Gastrocnemius medialis (tissue), 4 donors: ENCODE measurements around the gene RGS5. TPM values are rescaled to one million over a fixed set of nuclear protein-coding genes. Genes with fewer than 3 reads are reported as not detected.

Experiments used
- ATAC-seq, 2 donors: fragments of 150-250 bp; one replicate each; pipeline ENCODE4 v1.9.1; 2016
- DNase-seq, 2 donors: peaks; one replicate each; pipeline ENCODE4 v3.0.0-alpha.2; 2019
- H3K27ac ChIP-seq, 4 donors: fragments of 200-600 bp; sonication (generic); 1 replicate in 1 of 4; 2 replicates in 3 of 4; pipeline ENCODE4 v1.5.1; 2016 to 2018; ENCODE audit warnings: mild to moderate bottlenecking in 2 of 4, moderate library complexity in 1 of 4
- H3K27me3 ChIP-seq, 3 donors: fragments of 200-600 bp; sonication (generic) in 2 of 3; 1 replicate in 1 of 3; 2 replicates in 2 of 3; pipeline versions ENCODE4 v1.5.1 to v1.6.0; 2016 to 2019; ENCODE audit warnings: mild to moderate bottlenecking in 1 of 3, moderate library complexity in 1 of 3
- H3K36me3 ChIP-seq, 2 donors: fragments of 200-600 bp; sonication (generic) in 1 of 2; one replicate each; pipeline ENCODE4 v1.5.1; 2017 to 2018
- H3K4me1 ChIP-seq, 2 donors: fragments of 200-600 bp; sonication (generic) in 1 of 2; one replicate each; pipeline ENCODE4 v1.5.1; 2016 to 2017; ENCODE audit warnings: mild to moderate bottlenecking in 2 of 2
- H3K4me3 ChIP-seq, 4 donors: fragments of 200-600 bp; sonication (generic) in 3 of 4; 1 replicate in 1 of 4; 2 replicates in 3 of 4; pipeline ENCODE4 v1.5.1; 2016 to 2019; ENCODE audit warnings: mild to moderate bottlenecking in 2 of 4
- H3K9me3 ChIP-seq, 3 donors: fragments of 200-600 bp; sonication (generic) in 2 of 3; 1 replicate in 1 of 3; 2 replicates in 2 of 3; pipeline ENCODE4 v1.5.1; 2016 to 2019
- CTCF ChIP-seq, 5 experiments: fragments of 450-650 bp in 3 of 5; fragments of 200-600 bp in 2 of 5; sonication (generic) in 2 of 5; IDR thresholded peaks in 4 of 5; conservative IDR thresholded peaks in 1 of 5; 1 replicate in 4 of 5; 2 replicates in 1 of 5; pipeline ENCODE4 v1.5.1; 2016 to 2019; ENCODE audit warnings: antibody characterized with exemption in 5 of 5, mild to moderate bottlenecking in 3 of 5, moderate library complexity in 3 of 5
- POLR2A ChIP-seq, 2 donors: fragments of 450-650 bp; IDR thresholded peaks; one replicate each; pipeline ENCODE4 v1.6.1; 2017; ENCODE audit warnings: antibody characterized with exemption in 2 of 2, mild to moderate bottlenecking in 2 of 2, moderate library complexity in 2 of 2
- in situ Hi-C, 4 donors: fragments of 200-750 bp; cut with MboI; loops; one replicate each; pipeline versions ENCODE4 v1.15.0 to v1.8.0; 2017; ENCODE audit warnings: low sequenced_read_pairs in 4 of 4
- intact Hi-C: fragments of 100-400 bp; cut with DNase I; formaldehyde crosslinking; loops from one replicate; pipeline ENCODE4 v1.15.1; 2023; ENCODE audit warnings: low total_unique reads
- total RNA-seq, 4 donors: library from RNA; depleted of rRNA; stranded (reverse); fragments of >200 nt; gene quantifications; one replicate each; pipeline versions ENCODE4 v1.1.0 to v1.2.3, GENCODE V29; 2016

RGS5 gene
- total RNA-seq, 4 donors from 2014 or later = 71.2 to 195 (median 158) TPM

- DNase-seq (no peak), ATAC-seq (no peak)
- Histone ChIP-seq H3K27ac (no peak overlapping the region), H3K4me1 (no peaks in the 10 kb centered on the region), H3K27me3 (no peaks in the 10 kb centered on the region), H3K36me3 (no peaks in the 10 kb centered on the region), H3K9me3 (no peaks in the 10 kb centered on the region), H3K4me3 (no peak overlapping the region)
- intact Hi-C loops (no loop called here), in situ Hi-C loops (no loop called here)
- TF ChIP-seq POLR2A (IDR thresholded peaks at IDR 0.05) (no peak), CTCF (IDR thresholded peaks at IDR 0.05 in 4 of 5, conservative IDR thresholded peaks at IDR 0.05 in 1 of 5) (no peak)
These were observed 15.9 kb downstream of the RGS5 start for GRCh38 chr1:163186862-163187261.

GRCh38 chr1:163182330-163182949 lies 20.3 kb downstream of the RGS5 start:
- H3K4me1 ChIP-seq = no peaks in the 10 kb centered on the region
- no peak overlapping the region for H3K4me3 ChIP-seq
- intact Hi-C loops = no loop called here
- no peak for TF ChIP-seq CTCF (IDR thresholded peaks at IDR 0.05 in 4 of 5, conservative IDR thresholded peaks at IDR 0.05 in 1 of 5)
- no peak for TF ChIP-seq POLR2A (IDR thresholded peaks at IDR 0.05)
- no peaks in the 10 kb centered on the region for H3K9me3 ChIP-seq
- DNase-seq (no peak), ATAC-seq (no peak)
- in situ Hi-C loops = no loop called here
- no peaks in the 10 kb centered on the region for H3K36me3 ChIP-seq
- no peak overlapping the region for H3K27ac ChIP-seq
- H3K27me3 ChIP-seq = no peaks in the 10 kb centered on the region

- Histone ChIP-seq H3K9me3 (no peaks in the 10 kb centered on the region), H3K4me1 (peaks cover 0 to 9% of the 10 kb centered on the region in 2 donors), H3K27ac (no peak overlapping the region), H3K4me3 (no peak overlapping the region), H3K36me3 (no peaks in the 10 kb centered on the region), H3K27me3 (no peaks in the 10 kb centered on the region)
- DNase-seq (no peak), ATAC-seq (no peak)
- TF ChIP-seq POLR2A (IDR thresholded peaks at IDR 0.05) (no peak), CTCF (IDR thresholded peaks at IDR 0.05 in 4 of 5, conservative IDR thresholded peaks at IDR 0.05 in 1 of 5) (no peak)
- in situ Hi-C loops = loop anchor here in 3 of 4 donors (5.0 to 10.0 kb wide), 3 partner anchors 301 to 324 kb away; no protein-coding TSS in a partner anchor
- intact Hi-C loops = loop anchor here (10.0 kb wide), 1 partner anchor 104 kb away; no protein-coding TSS in a partner anchor
These were observed 24.1 kb downstream of the RGS5 start for GRCh38 chr1:163178628-163179027.

- Histone ChIP-seq H3K4me1 (peaks cover 0 to 9% of the 10 kb centered on the region in 2 donors), H3K36me3 (no peaks in the 10 kb centered on the region), H3K4me3 (no peak overlapping the region), H3K27me3 (no peaks in the 10 kb centered on the region), H3K9me3 (no peaks in the 10 kb centered on the region), H3K27ac (no peak overlapping the region)
- ATAC-seq = no peak
- TF ChIP-seq CTCF (IDR thresholded peaks at IDR 0.05 in 4 of 5, conservative IDR thresholded peaks at IDR 0.05 in 1 of 5) (no peak), POLR2A (IDR thresholded peaks at IDR 0.05) (no peak)
- DNase-seq = no peak
- intact Hi-C loops = loop anchor here (10.0 kb wide), 1 partner anchor 102 kb away; no protein-coding TSS in a partner anchor
- in situ Hi-C loops = loop anchor here in 3 of 4 donors (5.0 to 10.0 kb wide), 3 partner anchors 299 to 322 kb away; no protein-coding TSS in a partner anchor
These were observed 25.9 kb downstream of the RGS5 start for GRCh38 chr1:163176797-163177196.
